NCI-H2227 treated with DMSO at 0.1 percent for 48 hours (cell line): ENCODE results near the gene GREB1.

Source experiments
- DNase-seq: peaks from one replicate; lab custom pipeline; 2025; lab: John Stamatoyannopoulos, UW

The GREB1 gene

GRCh38 chr2:11579867-11580659 is 46.2 kb downstream of the GREB1 start:
- no peak for DNase-seq

GRCh38 chr2:11580697-11581096 is 46.9 kb downstream of the GREB1 start:
- DNase-seq, result no peak

GRCh38 chr2:11581124-11581796 is 47.4 kb downstream of the GREB1 start:
- no peak for DNase-seq

- DNase-seq, result no peak
These were observed 48.2 kb downstream of the GREB1 start for GRCh38 chr2:11581797-11582611.

DNA sequence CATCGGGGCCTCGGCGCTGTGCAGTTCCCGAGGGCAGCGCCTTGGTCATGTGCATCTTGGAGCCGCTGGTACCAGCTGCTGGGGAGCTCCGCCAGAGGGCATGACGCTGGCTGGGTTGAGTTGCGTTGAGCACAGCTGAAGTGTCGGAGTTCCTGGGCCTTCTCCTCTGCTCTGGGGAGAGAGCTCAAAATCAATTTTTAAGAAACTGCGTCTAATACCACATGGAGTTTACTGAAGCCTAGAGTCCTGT is 48.7 kb downstream of the GREB1 start:
- no peak for DNase-seq

GRCh38 chr2:11582862-11583752 is 49.3 kb downstream of the GREB1 start:
- DNase-seq, result no peak

DNA sequence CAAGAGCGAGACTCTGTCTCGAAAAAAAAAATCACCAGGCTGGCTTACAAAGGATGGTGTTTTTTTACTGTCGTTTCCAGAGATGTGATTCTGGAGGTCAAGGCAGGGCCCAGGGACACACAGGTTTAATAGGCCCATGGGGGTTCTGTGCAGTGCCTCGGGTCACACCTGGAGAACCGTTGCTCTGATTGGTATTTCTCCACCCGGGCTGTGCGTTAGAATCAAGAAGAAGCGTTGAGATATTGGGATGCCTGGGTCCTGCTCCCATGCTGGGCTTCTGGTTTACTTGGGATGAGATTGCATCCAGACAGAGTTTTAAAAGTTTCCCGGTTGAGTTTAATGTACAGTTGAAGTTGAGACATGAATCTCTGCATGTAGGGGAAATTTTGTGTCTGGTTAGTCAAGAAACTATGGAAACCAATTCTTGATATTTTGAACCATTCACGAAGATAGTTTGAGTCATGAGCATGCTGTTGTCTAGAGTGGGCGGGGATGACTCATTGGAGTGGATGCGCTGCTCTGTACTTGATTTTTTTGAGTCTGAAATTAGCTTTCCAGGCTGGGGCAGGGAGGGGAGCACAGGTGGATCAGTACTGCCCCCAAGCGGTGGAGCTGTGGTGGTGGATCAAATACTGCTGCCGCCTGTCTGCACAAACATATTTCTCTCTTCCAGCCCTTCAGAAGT is 50.1 kb downstream of the GREB1 start:
- peak; percentile 82 for DNase-seq

GRCh38 chr2:11584525-11585056 is 50.7 kb downstream of the GREB1 start:
- no peak for DNase-seq

GRCh38 chr2:11585071-11585470 is 51.2 kb downstream of the GREB1 start:
- DNase-seq, result no peak

DNA sequence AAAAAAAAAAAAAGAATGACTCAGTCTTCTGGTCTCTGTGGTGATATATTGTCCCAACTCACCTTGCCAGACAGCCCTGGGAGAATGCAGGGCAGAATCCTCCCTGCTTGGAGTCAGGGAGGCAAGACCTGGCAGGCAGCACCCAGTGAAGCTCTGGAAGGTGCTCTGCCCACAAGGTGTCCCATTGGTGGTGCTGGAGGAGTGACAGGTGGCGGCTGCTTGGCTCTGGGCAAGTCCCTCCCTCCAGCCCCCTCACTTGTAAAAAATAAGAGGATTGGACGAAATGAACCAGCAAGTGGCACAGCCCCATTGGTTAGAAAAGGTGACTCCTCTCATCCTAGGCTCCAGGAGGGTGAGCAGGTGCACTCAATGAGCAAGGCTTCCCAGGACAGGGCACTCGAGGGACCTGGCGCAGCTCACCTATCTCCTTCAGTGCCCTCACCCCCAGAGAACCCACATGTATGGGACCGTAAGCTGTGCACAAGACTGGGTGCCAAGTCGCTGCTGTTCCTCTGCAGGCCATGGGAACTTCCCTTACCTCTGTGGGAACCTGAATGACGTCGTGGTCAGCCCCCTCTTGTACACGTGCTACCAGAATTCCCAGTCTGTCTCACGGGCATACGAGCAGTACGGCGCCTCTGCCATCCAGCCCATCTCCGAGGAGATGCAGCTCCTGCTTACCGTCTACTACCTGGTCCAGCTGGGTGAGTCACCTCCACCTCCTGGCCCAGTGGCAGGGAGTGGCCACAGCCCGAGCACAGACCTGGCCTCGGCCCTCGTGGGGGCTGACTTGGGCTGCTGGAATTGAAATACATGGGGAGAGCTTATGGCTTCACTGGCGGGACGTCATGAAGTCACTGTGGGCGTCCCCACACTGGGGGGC is 54.6 kb downstream of the GREB1 start:
- no peak for DNase-seq

GRCh38 chr2:11589316-11589940 is 55.6 kb downstream of the GREB1 start:
- DNase-seq, result no peak

- no peak for DNase-seq
These were observed 56.3 kb downstream of the GREB1 start for GRCh38 chr2:11590193-11590592.

DNA sequence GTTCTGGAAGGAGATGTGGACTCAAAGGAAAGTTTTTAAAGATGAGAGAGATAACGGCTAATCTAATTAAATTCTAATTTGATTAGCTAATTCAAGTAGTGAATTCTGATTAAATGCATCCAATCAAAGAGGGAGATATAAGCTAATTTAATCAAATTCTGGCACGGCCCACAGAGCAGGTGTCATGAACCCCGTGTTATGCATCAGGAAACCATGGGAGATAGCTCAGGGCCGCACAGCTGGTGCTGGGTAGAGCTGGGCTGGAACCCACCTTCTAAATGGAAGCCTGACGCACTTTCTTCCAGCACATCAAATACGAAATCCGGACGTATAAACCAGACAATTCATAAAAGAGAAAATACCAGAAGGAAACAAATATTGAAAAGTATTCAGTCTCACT is 57.2 kb downstream of the GREB1 start:
- no peak for DNase-seq

- no peak for DNase-seq
These were observed 59.1 kb downstream of the GREB1 start for GRCh38 chr2:11592671-11593574.

GRCh38 chr2:11596801-11597200 is 63.0 kb downstream of the GREB1 start:
- no peak for DNase-seq

GRCh38 chr2:11597538-11598225 is 63.8 kb downstream of the GREB1 start:
- no peak for DNase-seq

- no peak for DNase-seq
These were observed 64.4 kb downstream of the GREB1 start for GRCh38 chr2:11598228-11598731.
